ENCODE data around the gene PTPRN2.
"Not testable (repeated sequence)": the region's sequence is repeated elsewhere in the genome, so short reads cannot be mapped to it uniquely, and the experiment has no call there.

Gene PTPRN2

GRCh38 chr7:158458096-158458495, 129.5 kb downstream of the PTPRN2 start:
- no peak for DNase-seq

- not testable (repeated sequence) for DNase-seq
Observed at GRCh38 chr7:158457586-158457985, 130.0 kb downstream of the PTPRN2 start.

GRCh38 chr7:158454631-158455030, 133.0 kb downstream of the PTPRN2 start:
- DNase-seq, result no peak

GRCh38 chr7:158453663-158454062, 134.0 kb downstream of the PTPRN2 start:
- DNase-seq, result no peak

- no peak for DNase-seq
Observed at GRCh38 chr7:158452331-158452730, 135.3 kb downstream of the PTPRN2 start.

GRCh38 chr7:158450476-158451124, 137.0 kb downstream of the PTPRN2 start:
- no peak for DNase-seq

GRCh38 chr7:158449942-158450341, 137.7 kb downstream of the PTPRN2 start:
- DNase-seq, result no peak

- DNase-seq, result no peak
Observed at GRCh38 chr7:158449266-158449665, 138.4 kb downstream of the PTPRN2 start.

- no peak for DNase-seq
Observed at GRCh38 chr7:158448430-158449100, 139.1 kb downstream of the PTPRN2 start.

GRCh38 chr7:158447506-158448171, 140.0 kb downstream of the PTPRN2 start:
- DNase-seq, result no peak

GRCh38 chr7:158447151-158447505, 140.5 kb downstream of the PTPRN2 start:
- no peak for DNase-seq

GRCh38 chr7:158446706-158447105, 140.9 kb downstream of the PTPRN2 start:
- DNase-seq, result no peak

GRCh38 chr7:158446281-158446680, 141.3 kb downstream of the PTPRN2 start:
- no peak for DNase-seq

- no peak for DNase-seq
Observed at GRCh38 chr7:158445421-158446175, 142.0 kb downstream of the PTPRN2 start.

- DNase-seq, result no peak
Observed at GRCh38 chr7:158444501-158445420, 142.9 kb downstream of the PTPRN2 start.

GRCh38 chr7:158443688-158444483, 143.7 kb downstream of the PTPRN2 start:
- no peak for DNase-seq

GRCh38 chr7:158443014-158443687, 144.5 kb downstream of the PTPRN2 start:
- DNase-seq, result no peak

GRCh38 chr7:158442260-158442659, 145.4 kb downstream of the PTPRN2 start:
- no peak for DNase-seq

GRCh38 chr7:158439035-158439434, 148.6 kb downstream of the PTPRN2 start:
- no peak for DNase-seq

- no peak for DNase-seq
Observed at GRCh38 chr7:158432369-158433341, 155.0 kb downstream of the PTPRN2 start.
